Cerebellar nuclear complex (tissue), 1 donor: Measurements from ENCODE around the gene NDUFB8.

Source experiments
- DNase-seq, 2 experiments: peaks; one replicate each; lab custom pipeline; 2025; lab: John Stamatoyannopoulos, UW

Gene NDUFB8

DNA sequence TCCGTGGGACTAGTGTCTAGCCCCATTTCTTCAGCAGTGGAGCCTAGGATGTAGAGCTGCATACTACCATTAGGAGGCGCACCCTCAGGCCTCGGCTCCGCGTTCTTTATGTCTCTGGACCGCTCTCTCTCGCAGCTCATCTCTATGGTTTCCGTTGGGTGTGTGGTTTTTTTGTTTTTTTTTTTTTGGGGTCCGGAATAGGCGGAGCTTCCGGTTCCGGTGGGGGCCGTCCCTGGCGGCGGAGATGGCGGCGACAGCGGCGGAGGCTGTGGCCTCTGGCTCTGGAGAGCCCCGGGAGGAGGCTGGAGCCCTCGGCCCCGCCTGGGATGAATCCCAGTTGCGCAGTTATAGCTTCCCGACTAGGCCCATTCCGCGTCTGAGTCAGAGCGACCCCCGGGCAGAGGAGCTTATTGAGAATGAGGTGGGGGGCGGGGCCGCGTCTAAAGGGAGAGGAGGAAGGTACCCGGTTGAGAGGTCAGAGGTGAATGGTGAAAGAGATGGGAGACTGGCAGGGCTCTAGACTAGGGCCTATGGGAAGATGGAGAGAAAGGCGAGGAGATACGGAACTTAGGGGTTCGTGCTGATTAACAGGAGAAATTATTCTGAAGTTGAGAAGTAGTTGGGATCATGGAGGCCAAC is 6.2 kb upstream of the NDUFB8 start, which contains the start of gene HIF1AN:
Gene HIF1AN (plus strand): TSS at position 229 of the 639 bp plus-strand sequence. CDS start 16 bp downstream, at position 245.
- peak; percentile 22 to 83 for DNase-seq

GRCh38 chr10:100535338-100535714 is 5.7 kb upstream of the NDUFB8 start:
- DNase-seq = no peak

GRCh38 chr10:100534726-100535125 is 5.1 kb upstream of the NDUFB8 start:
- DNase-seq = no peak

GRCh38 chr10:100531761-100532160 is 2.1 kb upstream of the NDUFB8 start:
- DNase-seq = no peak

DNA sequence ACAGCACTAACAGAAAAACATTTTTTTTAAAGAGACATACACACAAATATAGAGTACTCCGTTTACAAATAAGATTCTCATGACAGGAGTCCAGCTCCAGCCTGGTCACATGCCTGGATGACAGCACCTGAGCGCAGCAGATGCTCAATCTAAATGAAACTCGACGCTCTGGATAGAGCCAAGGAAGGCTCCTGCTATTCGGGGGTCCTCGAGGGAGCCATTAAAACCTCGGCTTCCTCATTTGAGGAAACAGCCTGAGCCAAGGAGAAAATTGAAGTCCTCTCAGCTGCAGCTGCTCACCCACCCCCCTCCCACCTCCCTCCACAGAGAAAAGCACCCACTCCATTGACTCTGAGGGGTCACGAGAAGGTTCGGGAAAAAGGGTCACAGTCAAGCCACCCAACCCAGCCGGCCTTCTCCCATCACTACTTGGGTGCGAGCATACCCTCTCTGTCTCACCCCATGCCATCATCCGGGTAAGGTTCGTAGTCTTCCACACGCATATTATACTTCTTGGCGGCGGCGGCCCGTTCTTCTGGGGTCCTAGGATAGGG is 673 bp downstream of the NDUFB8 start:
- no peak for DNase-seq

DNA sequence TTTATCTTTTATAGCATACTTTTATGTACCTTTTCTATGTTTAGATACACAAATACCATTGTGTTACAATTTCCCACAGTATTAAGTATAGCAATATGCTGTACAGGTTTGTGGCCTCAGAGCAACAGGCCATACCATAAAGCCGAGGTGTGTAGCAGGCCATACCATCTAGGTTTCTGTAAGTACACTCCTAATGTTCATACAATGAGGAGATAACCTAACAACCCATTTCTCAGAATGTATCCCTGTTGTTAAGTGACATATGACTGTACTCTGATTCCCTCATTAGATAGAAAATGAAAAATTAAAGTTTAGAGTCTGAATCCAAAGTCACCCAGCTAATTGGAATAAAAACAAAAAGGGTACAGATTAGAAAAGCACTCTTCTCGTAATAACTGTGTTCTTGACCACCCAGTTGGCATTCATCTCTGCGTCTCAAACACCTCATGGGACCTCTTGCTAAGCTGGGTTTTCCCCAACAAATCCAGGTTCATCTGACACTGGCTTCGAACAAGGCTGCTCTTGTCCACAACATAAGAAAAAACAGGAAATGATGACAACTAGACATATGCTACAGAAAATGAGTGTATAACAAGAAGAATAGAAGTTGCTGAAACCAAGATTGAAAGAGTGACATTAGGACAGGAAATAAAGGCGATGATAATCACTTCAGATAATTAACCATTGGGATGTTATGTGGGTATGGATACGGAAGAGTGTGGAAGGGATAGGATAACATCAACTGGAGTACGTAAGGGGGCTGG is 1.4 kb downstream of the NDUFB8 start:
- no peak for DNase-seq

- DNase-seq = no peak
Measured at GRCh38 chr10:100524638-100525037, 5.0 kb downstream of the NDUFB8 start.

- DNase-seq = no peak
Measured at GRCh38 chr10:100524206-100524605, 5.5 kb downstream of the NDUFB8 start.

DNA sequence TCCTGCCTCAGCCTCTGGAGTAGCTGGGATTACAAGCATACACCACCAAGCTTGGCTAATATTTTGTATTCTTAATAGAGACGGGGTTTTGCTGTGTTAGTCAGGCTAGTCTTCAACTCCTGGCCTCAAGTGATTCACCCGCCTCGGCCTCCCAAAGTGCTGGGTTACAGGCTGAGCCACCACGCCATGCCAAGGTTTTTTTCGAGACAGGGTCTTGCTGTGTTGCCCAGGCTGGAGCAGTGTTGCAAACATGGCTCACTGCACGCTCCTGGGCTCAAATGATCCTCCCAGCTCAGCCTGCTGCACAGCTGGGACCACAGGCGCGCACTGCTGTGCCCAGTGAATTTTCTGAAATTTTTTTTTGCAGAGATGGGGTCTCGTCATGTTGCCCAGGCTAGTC is 6.7 kb downstream of the NDUFB8 start:
- no peak for DNase-seq

- DNase-seq = no peak
Measured at GRCh38 chr10:100522107-100522801, 7.4 kb downstream of the NDUFB8 start.

GRCh38 chr10:100520811-100521210 is 8.9 kb downstream of the NDUFB8 start:
- DNase-seq = no peak

DNA sequence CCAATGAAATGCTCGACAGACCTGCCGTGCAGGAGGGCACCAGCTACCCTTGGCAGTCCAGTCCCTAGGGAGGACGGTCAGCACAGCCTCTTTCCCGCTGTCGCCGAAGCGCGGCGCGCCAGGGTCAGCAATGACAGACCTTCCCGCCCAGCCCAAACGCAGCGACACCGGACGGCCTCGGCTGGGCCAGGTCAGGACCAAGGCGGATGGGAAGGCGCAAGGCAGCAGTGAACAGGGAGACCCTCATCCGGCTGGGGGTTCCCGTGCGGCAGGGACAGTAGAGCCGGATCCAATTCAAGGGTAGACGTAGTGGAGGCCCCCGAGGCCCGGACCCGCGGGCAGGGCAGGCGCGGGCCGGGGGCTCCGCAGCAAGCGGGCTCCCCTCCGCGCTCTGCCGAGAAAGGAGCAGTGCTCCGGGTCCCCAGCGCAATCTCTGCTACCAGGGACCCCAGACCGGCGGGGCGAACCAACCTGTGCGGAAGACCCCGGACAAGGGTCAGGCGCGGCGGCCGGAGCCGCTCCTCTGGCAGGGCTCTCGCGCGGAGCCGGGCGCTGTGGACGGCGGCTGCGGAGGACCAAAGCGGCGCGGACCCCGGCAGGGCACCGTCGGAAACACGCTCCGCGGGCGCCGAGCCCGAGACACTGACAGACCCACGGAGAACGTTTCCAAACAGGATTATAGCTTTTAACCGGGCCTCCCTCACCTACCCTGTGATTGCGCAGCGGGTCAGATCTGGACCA is 10.2 kb downstream of the NDUFB8 start, which contains the start of gene SEC31B:
Gene SEC31B (minus strand): TSS at position 551 of the 741 bp plus-strand sequence. CDS start 2,909 bp downstream, outside the sequence.
- no peak for DNase-seq

DNA sequence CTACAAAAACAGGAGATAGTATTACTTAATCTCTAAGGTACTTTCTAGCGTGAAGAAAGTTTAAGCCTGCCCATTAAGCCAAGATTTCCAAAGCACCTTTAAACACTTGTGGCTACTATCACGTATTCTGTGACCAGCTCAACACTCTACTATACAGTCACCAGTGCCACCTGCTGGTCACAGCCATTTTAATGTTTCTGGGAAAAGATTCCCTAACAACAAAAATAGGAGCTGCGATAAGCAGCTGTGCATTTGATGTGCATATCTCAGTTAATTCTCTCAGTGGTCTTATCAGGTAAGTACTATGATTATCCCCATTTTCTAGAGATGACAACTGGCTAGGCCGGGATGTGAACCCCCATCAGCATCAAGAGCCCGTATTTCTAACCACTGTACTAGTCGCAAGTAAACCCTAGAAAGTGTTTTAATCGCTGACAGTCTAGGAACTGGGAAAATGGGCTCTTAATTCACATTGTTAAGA is 10.9 kb downstream of the NDUFB8 start:
- DNase-seq = peak in 1 of 2 experiments; percentile 38

DNA sequence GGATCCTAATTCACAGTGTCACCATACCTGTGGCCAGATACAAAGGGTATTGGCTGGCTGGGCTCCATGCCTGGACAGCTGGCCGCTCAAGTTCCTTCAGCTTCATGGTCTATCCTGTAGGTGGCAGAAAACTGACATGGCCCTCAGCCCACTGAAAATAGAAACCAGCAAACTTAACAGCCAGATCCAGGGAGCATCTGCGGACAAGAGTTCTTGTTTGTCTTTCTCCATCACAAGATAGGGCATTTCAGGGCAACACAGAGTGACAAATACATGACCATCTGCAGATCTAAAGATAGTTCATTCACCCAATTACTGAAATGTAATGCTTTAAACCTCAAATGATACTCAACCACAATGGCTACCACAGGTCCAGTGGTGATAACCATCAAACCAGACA is 12.8 kb downstream of the NDUFB8 start:
- no peak for DNase-seq

GRCh38 chr10:100515612-100516011 is 14.1 kb downstream of the NDUFB8 start:
- no peak for DNase-seq

DNA sequence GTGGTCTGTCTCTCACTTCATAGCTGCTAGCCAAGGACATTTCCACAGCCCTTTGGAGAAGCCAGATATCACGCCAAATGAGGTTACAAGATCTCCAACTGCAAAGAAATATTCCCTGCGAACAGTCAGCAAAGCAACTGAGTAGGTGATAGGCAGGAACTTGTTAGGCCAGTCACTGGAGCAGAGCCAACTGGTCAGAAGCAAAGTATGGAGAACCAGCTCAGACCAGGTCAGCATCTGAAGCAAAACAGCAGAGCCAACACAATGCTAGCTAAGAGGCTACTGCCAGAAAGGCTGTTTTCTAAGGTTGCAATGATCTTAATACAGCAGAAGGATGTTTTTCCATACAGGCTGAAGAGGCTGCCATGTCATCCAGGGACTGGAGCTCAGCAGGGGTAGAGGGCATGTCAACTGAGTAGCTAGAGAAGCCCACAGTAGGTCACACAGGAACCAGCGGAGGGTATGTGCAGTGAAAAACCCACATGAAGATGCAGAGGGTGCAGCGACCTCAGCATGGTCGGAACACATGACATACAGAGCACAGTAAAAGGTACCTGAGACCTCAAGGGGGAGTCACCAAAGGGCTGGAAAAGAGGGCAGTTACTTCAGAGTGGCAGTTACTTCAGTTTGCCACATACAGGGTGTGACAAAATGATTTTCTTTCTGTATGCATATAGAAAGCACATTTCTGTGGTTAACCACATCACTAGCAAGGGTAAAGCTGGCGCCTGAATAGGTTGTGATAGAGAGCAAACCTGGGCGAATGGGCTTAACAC is 18.9 kb downstream of the NDUFB8 start:
- no peak for DNase-seq

DNA sequence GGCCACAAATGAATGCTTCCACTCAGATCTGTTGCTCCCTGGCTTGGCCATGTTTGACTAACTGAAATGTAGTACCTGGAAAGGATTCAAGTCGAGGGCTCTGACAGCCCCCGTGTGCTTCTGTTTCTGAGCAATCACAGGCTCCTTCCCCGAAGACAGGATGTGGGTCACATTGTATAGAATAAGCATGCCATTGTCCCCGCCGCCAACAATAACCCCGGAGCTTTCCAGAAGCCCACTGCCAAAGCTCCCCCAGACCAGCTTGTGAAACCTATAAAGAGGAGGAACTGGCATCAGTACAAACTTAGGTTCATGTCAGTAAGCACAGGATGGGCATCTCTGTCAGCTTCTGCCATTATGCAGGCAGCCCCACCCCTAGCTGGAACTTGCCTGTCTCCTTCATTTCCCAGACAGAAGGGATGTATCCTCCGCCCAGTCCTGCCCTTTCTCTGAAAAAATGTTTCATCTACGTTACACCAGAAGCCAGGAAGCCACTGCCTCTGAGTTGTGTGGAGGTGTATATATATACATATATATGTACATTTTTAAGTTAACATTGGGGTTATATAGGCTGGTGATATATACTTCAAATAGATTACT is 20.3 kb downstream of the NDUFB8 start:
- DNase-seq = no peak

GRCh38 chr10:100508691-100509150 is 20.9 kb downstream of the NDUFB8 start:
- no peak for DNase-seq

DNA sequence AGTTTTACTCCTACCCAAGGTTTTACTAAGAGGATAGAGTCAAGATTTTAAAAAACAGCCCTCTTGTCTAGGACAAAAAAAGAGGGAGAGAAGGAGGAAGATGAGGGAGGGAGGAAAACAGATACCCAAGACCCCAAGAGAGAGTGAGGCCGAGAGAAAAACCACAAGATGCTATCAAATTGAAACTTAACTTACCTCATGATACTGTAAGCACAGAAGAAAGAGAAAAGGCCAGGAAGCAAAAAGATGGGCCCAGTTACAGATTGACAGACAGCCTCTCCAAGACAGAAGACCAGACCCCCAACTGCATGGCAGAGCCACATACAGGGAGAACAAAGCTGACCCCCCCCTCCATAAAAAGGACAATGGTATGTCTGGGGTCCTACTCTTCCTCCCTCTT is 21.4 kb downstream of the NDUFB8 start:
- no peak for DNase-seq

DNA sequence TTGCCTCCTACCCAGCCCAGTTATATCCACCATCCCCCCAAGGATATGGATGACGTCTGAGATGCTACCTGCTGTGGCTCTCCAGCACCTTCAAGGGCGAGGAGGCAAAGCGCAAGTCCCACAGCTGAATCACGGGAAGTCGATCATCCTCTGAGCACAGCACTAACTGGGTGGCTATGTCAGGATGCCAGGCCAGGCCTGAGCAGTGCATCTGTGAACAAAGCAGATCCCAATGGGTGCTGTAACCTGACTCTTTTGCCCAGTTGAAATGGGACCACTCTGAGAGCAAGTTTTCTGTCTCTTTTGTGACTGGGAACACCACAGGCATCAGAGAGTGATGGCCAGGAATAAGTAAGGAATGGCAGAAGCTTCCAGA is 22.3 kb downstream of the NDUFB8 start:
- no peak for DNase-seq
